Ovary (tissue), 9 donors: ENCODE results near the gene EGFLAM. TPM values are rescaled to one million over a fixed set of nuclear protein-coding genes. Genes with fewer than 3 reads are reported as not detected.

Source experiments
- DNase-seq, 5 donors: peaks; one replicate each; pipeline ENCODE4 v3.0.0-alpha.2; 2019 to 2020
- H3K27ac ChIP-seq, 2 donors: fragments of 200-600 bp; one replicate each; pipeline versions ENCODE4 v1.5.1 to v1.8.0; 2019 to 2022
- H3K27me3 ChIP-seq: fragments of 200-600 bp; one replicate; pipeline ENCODE4 v1.8.0; 2022
- H3K36me3 ChIP-seq: fragments of 200-600 bp; sonication (generic); one replicate; pipeline ENCODE4 v1.5.1; 2019
- H3K4me1 ChIP-seq: one replicate; pipeline ENCODE4 v1.8.1; 2013; ENCODE audit warnings: mild to moderate bottlenecking, moderate library complexity; ENCODE audit not compliant: insufficient read depth
- H3K4me3 ChIP-seq: fragments of 200-600 bp; sonication (generic); one replicate; pipeline ENCODE4 v1.5.1; 2017
- H3K9me3 ChIP-seq, 2 donors: fragments of 200-600 bp in 1 of 2; sonication (generic) in 1 of 2; one replicate each; pipeline versions ENCODE4 v1.5.1 to v1.8.1; 2013 to 2019; ENCODE audit warnings: mild to moderate bottlenecking in 1 of 2, moderate library complexity in 1 of 2
- CTCF ChIP-seq, 3 donors: fragments of 450-650 bp in 2 of 3; fragments of 200-600 bp in 1 of 3; IDR thresholded peaks; one replicate each; pipeline versions ENCODE4 v1.5.1 to v1.8.0; 2016 to 2022; ENCODE audit warnings: antibody characterized with exemption in 3 of 3, mild to moderate bottlenecking in 1 of 3
- EP300 ChIP-seq: sonication (generic); formaldehyde crosslinking; IDR thresholded peaks from one replicate; pipeline ENCODE4 v1.6.1; 2017; ENCODE audit warnings: antibody characterized with exemption
- POLR2A ChIP-seq: fragments of 450-650 bp; IDR thresholded peaks from one replicate; pipeline ENCODE4 v1.6.1; 2017; ENCODE audit warnings: antibody characterized with exemption, mild to moderate bottlenecking, moderate library complexity
- WGBS, 3 donors: extraction: QIAGEN DNeasy Blood & Tissue Kit in 1 of 3; methylation state at CpG; one replicate each; pipeline versions ENCODE4 v1.1.5 to v1.1.7; 2013 to 2017; 5-methylcytosine and 5-hydroxymethylcytosine counted together
- intact Hi-C, 4 donors: fragments of 100-400 bp; cut with DNase I; formaldehyde crosslinking; loops; one replicate each; pipeline versions ENCODE4 v1.11.0 to v1.15.1; 2022 to 2023
- polyA plus RNA-seq, 2 donors: library from polyadenylated mRNA; stranded (reverse); fragments of 200-250 nt in 1 of 2; fragments of 350-450 nt in 1 of 2; fragmentation: Illumina TruSeq in 1 of 2; extraction: RNeasy Lipid Tissue Mini Kit (QIAGEN cat#74804) in 1 of 2; gene quantifications; one replicate each; pipeline ENCODE4 v1.2.3, GENCODE V29; 2013 to 2014
- total RNA-seq, 7 donors: library from RNA; depleted of rRNA in 2 of 7; stranded (reverse); fragments of >200 nt in 2 of 7; fragmentation: NEBNext Ultra II Directional in 3 of 7; extraction: Animal tissue kit (Norgen Biotek cat#: 25700) in 3 of 7; gene quantifications; one replicate each; pipeline versions ENCODE4 v1.1.0 to v1.2.4, GENCODE V29; 2016 to 2023
- donor health status: DM: no; HTN: no; CAD: no; lungs with moderate emphysema.
- donor health status: DM: no; HTN: no; CAD: no.
- donor health status: Bipolar disorder and iron deficiency.
- donor health status: DM: yes; HTN: yes; CAD: no.
- donor health status: DM: no; HTN: no; CAD: no.
- donor health status: DM: yes; HTN: yes; CAD: no.

EGFLAM gene
- total and polyA plus RNA-seq, 9 donors: 6.1 to 37.8 (median 17.1) TPM

GRCh38 chr5:38483805-38484398 lies 225.5 kb downstream of the EGFLAM start:
- no peaks in the 10 kb centered on the region for H3K36me3 ChIP-seq
- no peak for TF ChIP-seq CTCF (IDR thresholded peaks at IDR 0.05)
- no peak for TF ChIP-seq EP300
- TF ChIP-seq POLR2A: no peak
- intact Hi-C loops: no loop called here
- DNase-seq: no peak
- H3K4me1 ChIP-seq: peaks cover 1% of the 10 kb centered on the region
- H3K4me3 ChIP-seq: no peak overlapping the region
- no peaks in the 10 kb centered on the region for H3K9me3 ChIP-seq
- H3K27me3 ChIP-seq: no peaks in the 10 kb centered on the region
- WGBS, 3 donors: 94 to 97% (median 97%) methylated on average over 10 of the region's 10 CpGs
- H3K27ac ChIP-seq: no peak overlapping the region

GRCh38 chr5:38494175-38494574 lies 235.8 kb downstream of the EGFLAM start:
- WGBS, 3 donors: 93 to 95% (median 93%) methylated on average over 6 of the region's 6 CpGs
- DNase-seq: no peak
- Histone ChIP-seq H3K36me3 (no peaks in the 10 kb centered on the region), H3K4me3 (no peak overlapping the region), H3K9me3 (no peaks in the 10 kb centered on the region), H3K27me3 (no peaks in the 10 kb centered on the region), H3K4me1 (peaks cover 1% of the 10 kb centered on the region), H3K27ac (no peak overlapping the region)
- TF ChIP-seq EP300 (no peak), CTCF (IDR thresholded peaks at IDR 0.05) (no peak), POLR2A (no peak)
- intact Hi-C loops: no loop called here

- intact Hi-C loops: no loop called here
- Histone ChIP-seq H3K27ac (no peak overlapping the region), H3K4me1 (peaks cover 1% of the 10 kb centered on the region), H3K36me3 (no peaks in the 10 kb centered on the region), H3K27me3 (no peaks in the 10 kb centered on the region), H3K4me3 (no peak overlapping the region), H3K9me3 (no peaks in the 10 kb centered on the region)
- DNase-seq: no peak
- WGBS, 3 donors: 45 to 59% (median 50%) methylated on average over 7 of the region's 7 CpGs
- TF ChIP-seq CTCF (IDR thresholded peaks at IDR 0.05) (no peak), EP300 (no peak), POLR2A (no peak)
Observed at GRCh38 chr5:38494763-38495162, 236.4 kb downstream of the EGFLAM start.

GRCh38 chr5:38497946-38498345 lies 239.6 kb downstream of the EGFLAM start:
- WGBS, 3 donors: 59 to 70% (median 65%) methylated on average over 2 of the region's 2 CpGs
- DNase-seq: no peak
- Histone ChIP-seq H3K27ac (no peak overlapping the region), H3K4me3 (no peak overlapping the region), H3K4me1 (no peaks in the 10 kb centered on the region), H3K27me3 (no peaks in the 10 kb centered on the region), H3K9me3 (no peaks in the 10 kb centered on the region), H3K36me3 (no peaks in the 10 kb centered on the region)
- intact Hi-C loops: no loop called here
- TF ChIP-seq EP300 (no peak), POLR2A (no peak), CTCF (IDR thresholded peaks at IDR 0.05) (no peak)
